ENCODE data around the gene DPY30. TPM values are rescaled to one million over a fixed set of nuclear protein-coding genes. Genes with fewer than 3 reads are reported as not detected.

Gene DPY30
- total RNA-seq, 4 donors from 2014 or later = 19.7 to 52.9 (median 42.6) TPM; not detected in 1

DNA sequence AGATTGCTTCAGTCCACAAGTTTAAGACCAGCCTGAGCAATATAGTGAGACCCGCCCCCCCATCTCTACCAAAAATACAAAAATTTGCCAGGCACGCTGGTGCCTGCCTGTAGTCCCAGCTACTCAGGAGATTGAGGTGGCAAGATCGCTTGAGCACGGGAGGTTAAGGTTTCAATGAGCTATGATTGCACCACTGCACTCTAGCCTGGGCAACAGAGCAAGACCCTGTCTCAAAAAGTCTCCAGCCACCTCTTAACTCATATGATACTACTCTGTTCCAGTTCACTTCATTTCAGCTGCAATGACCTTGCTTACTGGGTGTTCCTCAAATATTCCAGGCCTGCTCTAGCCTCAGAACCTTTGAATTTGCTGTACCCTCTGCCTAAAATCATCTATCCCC lies 40.2 kb downstream of the DPY30 start:
- Histone ChIP-seq H3K4me3 (no peak overlapping the region), H3K9me3 (no peaks in the 10 kb centered on the region), H3K27me3 (no peaks in the 10 kb centered on the region), H3K4me1 (peaks cover 0 to 6% (median 0%) of the 10 kb centered on the region in 4 donors), H3K27ac (no peak overlapping the region), H3K36me3 (no peaks in the 10 kb centered on the region)
- in situ Hi-C loops (cut with MboI; ENCODE audit: low pct_ligation_motif_present in 1 of 4, low pct_unique_long_range_greater_than_20kb in 1 of 4, low sequenced_read_pairs in 3 of 4) = no loop called here
- TF ChIP-seq, protein P1, sequence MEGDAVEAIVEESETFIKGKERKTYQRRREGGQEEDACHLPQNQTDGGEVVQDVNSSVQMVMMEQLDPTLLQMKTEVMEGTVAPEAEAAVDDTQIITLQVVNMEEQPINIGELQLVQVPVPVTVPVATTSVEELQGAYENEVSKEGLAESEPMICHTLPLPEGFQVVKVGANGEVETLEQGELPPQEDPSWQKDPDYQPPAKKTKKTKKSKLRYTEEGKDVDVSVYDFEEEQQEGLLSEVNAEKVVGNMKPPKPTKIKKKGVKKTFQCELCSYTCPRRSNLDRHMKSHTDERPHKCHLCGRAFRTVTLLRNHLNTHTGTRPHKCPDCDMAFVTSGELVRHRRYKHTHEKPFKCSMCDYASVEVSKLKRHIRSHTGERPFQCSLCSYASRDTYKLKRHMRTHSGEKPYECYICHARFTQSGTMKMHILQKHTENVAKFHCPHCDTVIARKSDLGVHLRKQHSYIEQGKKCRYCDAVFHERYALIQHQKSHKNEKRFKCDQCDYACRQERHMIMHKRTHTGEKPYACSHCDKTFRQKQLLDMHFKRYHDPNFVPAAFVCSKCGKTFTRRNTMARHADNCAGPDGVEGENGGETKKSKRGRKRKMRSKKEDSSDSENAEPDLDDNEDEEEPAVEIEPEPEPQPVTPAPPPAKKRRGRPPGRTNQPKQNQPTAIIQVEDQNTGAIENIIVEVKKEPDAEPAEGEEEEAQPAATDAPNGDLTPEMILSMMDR (IDR thresholded peaks at IDR 0.05) = no peak
- TF ChIP-seq EP300 (IDR thresholded peaks at IDR 0.05; ENCODE audit: low read depth) (no peak), POLR2AphosphoS5 (IDR thresholded peaks at IDR 0.05) (no peak), POLR2A (IDR thresholded peaks at IDR 0.05) (no peak)
- DNase-seq = no peak
- intact Hi-C loops (cut with DNase I; ENCODE audit: low total_unique reads) = no loop called here
- 92 to 100% methylated on average over 1 to 4 of the region's 4 CpGs for WGBS, 2 donors (ENCODE audit: low coverage in 1 of 2)

DNA sequence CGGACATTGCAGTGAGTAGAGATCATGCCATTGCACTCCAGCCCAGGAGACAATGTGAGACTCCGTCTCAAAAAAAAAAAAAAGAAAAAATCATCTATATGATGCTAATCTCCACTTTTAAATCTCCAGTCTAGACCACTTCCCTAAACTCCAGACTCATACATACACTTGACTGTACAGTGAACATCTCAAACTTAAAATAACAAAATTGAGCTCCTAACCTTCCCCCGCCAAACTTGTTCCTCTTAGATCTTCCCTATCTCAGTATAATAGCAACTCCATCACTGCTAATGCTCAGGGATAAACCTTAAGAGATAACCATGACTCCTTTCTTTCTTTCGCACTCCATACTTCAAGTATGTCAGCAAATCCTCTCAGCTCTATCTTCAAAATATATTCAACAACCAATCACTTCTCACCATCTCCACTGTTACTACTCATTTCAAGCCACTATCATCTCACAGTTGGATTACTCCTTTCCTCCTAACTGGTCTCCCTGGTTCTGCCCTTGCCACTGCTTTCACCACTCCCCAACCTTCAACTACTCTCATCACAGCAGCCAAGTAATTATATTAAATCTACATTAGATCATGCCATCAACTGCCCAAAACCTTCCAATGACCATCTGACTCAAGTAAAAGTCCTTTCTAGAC lies 40.7 kb downstream of the DPY30 start:
- WGBS, 2 donors (ENCODE audit: low coverage in 1 of 2) = 90 to 97% methylated on average over 4 of the region's 4 CpGs
- intact Hi-C loops (cut with DNase I; ENCODE audit: low total_unique reads) = no loop called here
- no peak overlapping the region for H3K4me3 ChIP-seq
- TF ChIP-seq EP300 (IDR thresholded peaks at IDR 0.05; ENCODE audit: low read depth) (no peak), POLR2AphosphoS5 (IDR thresholded peaks at IDR 0.05) (no peak), POLR2A (IDR thresholded peaks at IDR 0.05) (no peak)
- TF ChIP-seq, protein P1 (IDR thresholded peaks at IDR 0.05) = no peak
- H3K27me3 ChIP-seq = no peaks in the 10 kb centered on the region
- no peak for DNase-seq
- in situ Hi-C loops (cut with MboI; ENCODE audit: low pct_ligation_motif_present in 1 of 4, low pct_unique_long_range_greater_than_20kb in 1 of 4, low sequenced_read_pairs in 3 of 4) = no loop called here
- no peaks in the 10 kb centered on the region for H3K36me3 ChIP-seq
- no peaks in the 10 kb centered on the region for H3K9me3 ChIP-seq
- no peak overlapping the region for H3K27ac ChIP-seq
- H3K4me1 ChIP-seq = peaks cover 0 to 6% (median 0%) of the 10 kb centered on the region in 4 donors

DNA sequence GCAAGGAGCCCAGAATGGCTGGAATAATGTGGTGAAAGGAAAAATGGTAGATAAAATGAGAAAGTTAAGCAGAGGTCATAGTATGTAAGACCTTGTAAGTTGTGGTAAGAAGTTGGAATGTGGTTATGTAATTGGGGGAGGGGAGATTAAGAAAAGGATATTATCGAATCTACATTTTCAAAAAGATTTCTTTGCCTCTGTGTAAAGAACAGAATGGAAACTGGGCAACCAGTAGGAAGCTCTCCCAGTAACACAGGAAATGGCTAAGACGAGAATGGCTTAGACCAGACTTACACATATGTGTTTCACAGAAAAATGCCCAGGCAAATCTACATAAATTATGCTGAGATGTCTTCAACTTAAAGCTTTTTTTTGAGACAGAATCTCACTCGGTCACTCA lies 42.0 kb downstream of the DPY30 start:
- Histone ChIP-seq H3K4me1 (peaks cover 0 to 6% (median 0%) of the 10 kb centered on the region in 4 donors), H3K27ac (no peak overlapping the region), H3K36me3 (no peaks in the 10 kb centered on the region), H3K9me3 (no peaks in the 10 kb centered on the region), H3K4me3 (no peak overlapping the region), H3K27me3 (no peaks in the 10 kb centered on the region)
- intact Hi-C loops (cut with DNase I; ENCODE audit: low total_unique reads) = no loop called here
- no peak for DNase-seq
- WGBS, 2 donors (ENCODE audit: low coverage in 1 of 2) = 72 to 80% methylated on average over 3 of the region's 3 CpGs
- in situ Hi-C loops (cut with MboI; ENCODE audit: low pct_ligation_motif_present in 1 of 4, low pct_unique_long_range_greater_than_20kb in 1 of 4, low sequenced_read_pairs in 3 of 4) = no loop called here
- TF ChIP-seq EP300 (IDR thresholded peaks at IDR 0.05; ENCODE audit: low read depth) = no peak
- no peak for TF ChIP-seq POLR2AphosphoS5 (IDR thresholded peaks at IDR 0.05)
- TF ChIP-seq, protein P1 (IDR thresholded peaks at IDR 0.05) = no peak
- TF ChIP-seq POLR2A (IDR thresholded peaks at IDR 0.05) = no peak

DNA sequence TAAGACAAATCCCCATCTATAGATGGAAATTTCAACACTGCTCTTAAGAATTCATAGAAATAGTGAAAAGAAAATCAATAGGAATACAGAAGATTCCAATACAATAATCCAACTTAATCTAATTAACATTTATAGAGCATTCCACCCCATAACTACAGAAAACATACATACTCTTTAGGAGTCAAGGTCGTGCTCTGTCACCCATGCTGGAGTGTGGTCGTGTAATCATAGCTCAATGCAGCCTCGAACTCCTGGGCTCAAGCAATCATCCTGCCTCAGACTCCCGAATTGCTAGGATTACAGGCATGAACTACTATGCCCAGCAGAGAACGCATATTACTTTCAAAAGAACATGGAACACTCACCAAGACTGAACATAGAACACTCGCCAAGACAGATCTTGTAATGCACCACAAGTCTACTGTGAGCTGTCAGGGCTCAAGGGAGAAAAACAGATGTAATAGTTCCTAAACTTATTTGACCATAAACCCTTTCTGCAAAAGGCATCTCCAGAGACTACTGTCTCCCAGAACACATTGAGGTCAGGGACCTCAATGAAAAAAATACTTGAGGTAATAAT lies 42.9 kb downstream of the DPY30 start:
- intact Hi-C loops (cut with DNase I; ENCODE audit: low total_unique reads) = no loop called here

More for the DNA sequence above, 42.9 kb downstream of the DPY30 start:
- H3K27me3 ChIP-seq = no peaks in the 10 kb centered on the region
- H3K36me3 ChIP-seq = no peaks in the 10 kb centered on the region
- 84 to 96% methylated on average over 4 to 6 of the region's 6 CpGs for WGBS, 2 donors (ENCODE audit: low coverage in 1 of 2)
- no peaks in the 10 kb centered on the region for H3K9me3 ChIP-seq
- TF ChIP-seq EP300 (IDR thresholded peaks at IDR 0.05; ENCODE audit: low read depth) = no peak
- no peak for TF ChIP-seq POLR2AphosphoS5 (IDR thresholded peaks at IDR 0.05)
- no peak for TF ChIP-seq POLR2A (IDR thresholded peaks at IDR 0.05)
- TF ChIP-seq, protein P1 (IDR thresholded peaks at IDR 0.05) = no peak
- no peak overlapping the region for H3K27ac ChIP-seq
- no peak overlapping the region for H3K4me3 ChIP-seq
- no peak for DNase-seq
- in situ Hi-C loops (cut with MboI; ENCODE audit: low pct_ligation_motif_present in 1 of 4, low pct_unique_long_range_greater_than_20kb in 1 of 4, low sequenced_read_pairs in 3 of 4) = no loop called here
- peaks cover 0 to 11% (median 0%) of the 10 kb centered on the region in 4 donors for H3K4me1 ChIP-seq
